Dedifferentiated amniotic fluid mesenchymal stem cell (primary cell): ENCODE measurements around the gene SLC16A8.

ENCODE experiments used
- DNase-seq: peaks from one replicate; pipeline ENCODE4 v3.0.0-alpha.2; 2016; ENCODE audit errors: extremely low spot score

SLC16A8 gene

DNA sequence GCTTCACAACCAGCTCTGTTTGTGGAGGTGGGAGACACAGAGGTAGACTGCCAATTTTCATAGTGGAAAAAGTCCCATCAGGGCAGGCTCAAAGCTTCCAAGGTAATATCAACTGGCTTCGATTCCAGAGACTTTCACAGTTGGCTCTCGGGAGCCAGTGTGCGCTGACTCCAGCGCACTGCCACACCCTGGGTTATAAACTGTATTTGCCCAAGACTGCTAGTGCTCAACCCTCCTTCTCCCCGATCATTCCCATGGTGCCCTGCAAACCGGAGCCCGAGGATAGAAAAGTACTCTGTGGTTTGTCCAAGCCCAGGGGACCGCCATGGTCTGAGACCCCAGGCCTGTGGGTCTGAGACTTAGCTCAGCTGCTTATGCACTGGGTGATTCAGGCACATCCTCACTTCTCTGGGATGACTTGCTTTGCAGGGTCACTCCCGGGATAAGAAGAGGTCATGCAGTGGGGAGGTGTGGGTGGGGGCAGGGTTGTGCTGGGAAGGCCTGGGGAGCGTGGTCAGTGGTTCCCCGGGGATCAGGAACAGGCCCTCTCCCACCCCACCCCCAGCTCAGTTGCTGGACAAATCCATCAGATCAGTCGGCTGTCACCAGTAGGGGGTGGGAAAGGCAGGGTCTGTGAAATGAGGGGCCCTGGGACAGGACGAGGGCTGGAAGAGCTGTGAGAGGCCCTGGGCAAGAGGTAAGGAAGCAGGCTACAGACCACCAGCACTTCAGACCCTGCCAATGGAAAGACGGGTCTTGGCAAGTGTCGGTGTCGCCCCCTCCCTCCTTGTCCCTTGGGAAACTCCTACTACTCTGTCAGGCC is 53.5 kb downstream of the SLC16A8 start:
- no peak for DNase-seq

DNA sequence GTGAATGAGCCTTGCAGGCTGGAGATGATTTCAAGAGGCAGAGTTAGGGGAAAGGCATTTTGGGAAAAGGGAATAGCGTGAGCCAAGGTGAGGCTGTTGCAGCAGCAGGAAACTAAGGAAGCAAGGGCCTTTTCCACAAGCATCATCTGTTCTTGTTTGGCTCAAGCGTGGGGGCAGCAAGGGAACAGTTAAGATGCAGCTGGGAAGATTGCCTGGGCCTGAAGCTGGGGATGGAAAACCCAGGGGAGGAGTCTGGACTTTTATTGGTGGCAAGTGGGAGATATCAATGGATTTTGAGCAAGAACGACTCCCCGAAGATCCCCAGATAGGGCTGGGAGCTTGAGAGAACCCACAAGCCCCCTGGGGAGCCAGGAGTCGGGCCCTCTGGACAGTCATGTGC is 54.1 kb downstream of the SLC16A8 start:
- no peak for DNase-seq

DNA sequence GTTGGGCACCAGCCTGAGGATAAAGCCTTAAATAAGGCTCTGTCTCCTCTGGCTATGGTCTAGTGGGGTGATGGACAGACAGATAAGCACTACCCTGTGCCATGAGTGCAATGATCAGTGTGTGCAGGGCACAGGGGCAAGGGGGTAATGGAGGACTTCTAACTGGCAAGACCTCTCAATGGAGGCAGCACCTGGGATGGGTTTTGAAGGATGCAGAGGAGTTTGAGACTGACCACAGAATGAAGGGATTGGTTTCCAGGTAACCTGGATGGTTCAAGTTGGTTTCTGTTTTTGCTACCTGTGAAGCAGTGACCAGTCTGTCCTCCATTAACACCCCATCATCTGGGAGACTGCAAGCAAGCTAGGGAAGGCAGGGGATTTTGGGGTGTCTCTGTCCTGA is 54.6 kb downstream of the SLC16A8 start:
- DNase-seq: no peak

DNA sequence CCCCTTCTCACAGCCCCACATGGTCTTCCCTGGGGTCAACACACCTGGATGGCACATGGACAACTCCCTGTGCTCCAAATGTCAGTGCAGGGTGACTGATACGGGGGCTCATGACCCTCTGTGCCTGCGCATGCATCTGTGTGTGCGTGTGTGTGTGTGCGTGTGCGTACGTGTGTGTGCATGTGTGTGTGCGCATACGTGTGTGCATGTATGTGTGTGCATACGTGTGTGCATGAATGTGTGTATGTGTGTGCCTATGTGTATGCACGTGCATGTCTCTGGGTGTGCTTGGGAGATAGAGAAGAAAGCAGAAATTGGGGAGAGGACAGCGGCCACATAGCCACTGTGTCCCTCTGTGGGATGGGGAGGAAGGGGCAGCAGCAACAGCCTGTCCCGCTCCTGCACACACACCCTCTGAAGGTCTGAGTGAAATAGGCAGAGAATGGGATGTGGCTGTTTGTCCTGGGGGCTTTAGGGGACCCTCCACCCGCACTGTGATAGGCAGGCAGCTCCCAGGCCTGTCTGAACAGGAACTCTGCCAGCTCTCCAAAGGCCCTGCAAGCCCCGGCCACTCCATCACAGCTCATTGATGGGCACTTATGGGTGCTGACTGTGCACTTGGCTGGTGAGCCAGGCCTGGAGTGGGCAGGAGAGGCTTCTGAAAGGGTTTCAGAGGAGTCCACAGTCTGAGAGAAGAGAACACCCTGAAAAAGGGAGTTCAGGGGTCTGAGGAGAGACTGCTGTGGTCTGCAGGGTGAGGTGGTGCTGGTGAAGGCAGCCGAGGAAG is 55.4 kb downstream of the SLC16A8 start:
- DNase-seq: no peak
